Activated CD4-positive, alpha-beta T cell treated with anti-CD3 and anti-CD28 coated beads, Interleukin-2, Interleukin-4, amounts not matched to agents 100 ng/mL and 50 ng/mL, durations not matched to agents 16 hours and 8 hours (primary cell): ENCODE measurements around the gene FAM53B.

ENCODE experiments used
- DNase-seq: peaks from one replicate; pipeline ENCODE4 v3.0.0-alpha.2; 2020; ENCODE audit warnings: low spot score

The FAM53B gene

DNA sequence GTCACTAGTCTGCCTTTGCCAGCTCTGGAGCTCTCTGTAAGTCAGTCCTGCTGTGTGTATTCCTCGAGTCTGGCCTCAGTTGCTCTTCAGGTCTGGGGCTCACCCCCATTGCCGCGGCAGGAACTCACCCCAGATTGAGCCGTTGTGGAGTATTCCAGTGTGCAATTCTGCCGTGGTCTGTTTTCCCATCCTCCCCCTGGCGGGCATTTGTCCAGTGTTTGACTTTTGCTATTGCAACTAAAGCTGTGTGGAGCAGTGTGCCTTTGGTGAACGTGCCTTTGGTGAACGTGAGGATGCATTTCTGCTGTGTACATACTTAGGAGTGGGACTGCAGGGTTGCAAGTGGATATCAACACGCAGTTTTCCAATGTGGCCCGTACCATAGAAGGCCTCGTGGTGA is 134.5 kb downstream of the FAM53B start:
- no peak for DNase-seq

DNA sequence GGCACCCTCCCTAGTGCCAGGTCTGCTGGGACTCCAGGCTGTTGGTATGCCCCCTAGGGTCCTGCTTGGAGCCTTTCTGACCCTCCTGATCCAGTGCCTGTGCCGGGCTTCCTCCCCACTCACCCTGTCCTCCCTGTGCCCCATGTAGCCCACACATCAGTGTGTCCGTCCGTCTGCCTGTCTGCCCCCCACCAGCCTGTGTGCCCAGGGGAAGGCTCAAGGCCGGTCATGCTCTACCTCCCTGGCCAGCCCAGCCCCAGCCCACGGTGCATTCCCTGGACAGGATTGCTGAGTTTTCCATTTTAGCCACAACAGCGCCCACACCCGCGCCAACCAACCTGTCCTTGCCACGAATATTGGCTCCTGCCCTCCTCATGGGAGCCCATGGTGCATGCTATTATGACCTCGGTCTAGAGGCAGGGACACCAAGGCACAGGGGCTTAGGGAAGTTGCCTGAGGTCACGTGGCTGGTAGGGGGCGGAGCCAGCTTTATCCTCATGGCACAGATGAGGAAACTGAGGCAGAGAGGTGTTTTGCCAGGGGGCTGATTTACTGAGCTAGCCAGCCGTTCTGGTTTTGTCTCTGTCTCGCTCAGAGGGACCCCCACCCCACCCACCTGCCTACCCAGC is 136.0 kb downstream of the FAM53B start:
- DNase-seq = no peak

DNA sequence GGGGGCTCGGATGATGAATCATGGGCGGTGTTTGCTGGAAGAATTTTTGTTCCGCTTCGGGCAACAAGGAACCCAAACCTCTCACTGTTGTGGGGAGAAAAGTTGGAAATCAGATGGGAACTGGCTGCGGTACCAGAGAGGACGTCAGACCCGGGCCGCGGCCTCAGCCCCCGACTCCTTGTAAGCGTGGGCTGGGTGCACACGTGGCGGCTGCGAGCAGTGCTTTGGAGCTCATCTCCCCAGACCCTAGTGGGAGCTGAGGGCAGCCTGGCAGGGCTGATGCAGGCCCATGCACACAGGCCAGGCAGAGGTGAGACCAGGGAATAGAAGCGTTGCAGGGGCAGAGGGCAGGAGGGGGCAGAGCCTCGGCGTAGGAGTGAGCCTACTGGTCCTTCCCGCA is 136.5 kb downstream of the FAM53B start:
- no peak for DNase-seq

DNA sequence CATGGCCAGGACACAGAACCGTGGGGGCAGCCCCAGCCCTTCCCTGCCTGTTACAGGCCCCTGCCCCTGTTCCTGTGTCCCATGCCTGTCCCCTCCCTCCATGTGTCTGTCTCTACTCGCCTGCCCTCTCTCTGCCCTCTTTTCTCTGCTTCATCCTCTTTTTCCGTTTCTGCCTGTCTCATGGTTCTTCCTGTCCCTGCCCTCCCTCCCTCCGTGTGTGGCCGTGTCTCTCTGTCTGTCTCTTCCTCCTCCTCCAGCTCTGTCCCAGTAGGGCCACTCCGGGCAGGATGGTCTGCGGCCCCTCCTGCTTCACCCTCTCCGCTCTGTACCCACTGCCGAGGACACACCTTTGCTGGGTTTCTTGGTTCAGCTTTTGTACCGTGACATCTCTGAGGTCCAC is 137.4 kb downstream of the FAM53B start:
- DNase-seq = no peak

DNA sequence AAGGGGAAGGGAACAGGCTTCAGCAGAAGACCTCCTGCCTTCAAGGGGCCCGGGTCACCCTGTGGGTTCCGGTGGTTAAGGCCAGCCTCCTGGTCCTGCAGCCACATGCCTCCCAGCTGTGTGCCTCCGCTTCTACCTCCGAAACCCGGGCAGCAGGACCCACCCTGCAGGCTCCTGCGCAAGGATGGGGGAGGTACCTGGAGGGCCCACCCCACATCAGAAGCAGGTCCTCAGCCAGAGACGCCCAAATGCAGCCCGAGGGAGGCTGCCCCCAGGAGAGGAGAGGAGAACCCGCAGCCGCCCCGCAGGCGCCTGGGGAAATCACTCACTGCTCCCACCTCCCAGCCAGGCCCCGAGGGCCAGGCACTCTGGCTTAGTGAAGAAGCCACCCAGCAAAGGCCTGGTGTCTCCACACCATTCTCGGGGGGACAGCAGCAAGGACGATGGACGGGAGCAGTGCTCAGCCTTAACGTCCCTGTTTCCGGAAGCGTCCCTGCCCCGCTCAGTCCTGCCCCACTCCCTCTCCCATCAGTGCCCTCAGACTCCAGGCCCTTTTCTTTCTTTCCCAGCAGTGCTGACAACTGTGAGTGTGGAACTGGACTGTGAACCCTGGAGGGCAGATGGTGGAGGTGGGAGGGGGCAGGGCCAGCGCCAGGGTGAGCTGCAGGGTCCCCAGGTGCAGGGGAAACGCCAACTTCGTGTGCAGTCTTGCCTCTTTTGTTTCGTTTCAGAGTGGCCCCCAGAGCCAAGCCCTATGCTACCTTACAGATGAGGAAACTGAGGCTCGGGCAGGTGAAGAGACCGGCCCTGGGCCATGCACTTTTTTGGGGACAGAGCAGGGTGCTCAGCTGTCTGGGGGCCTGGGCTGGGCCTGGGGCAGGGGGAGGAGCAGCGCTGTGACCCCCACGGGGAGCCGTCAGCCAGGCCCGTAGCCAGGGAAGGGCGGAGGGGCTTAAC is 138.0 kb downstream of the FAM53B start:
- no peak for DNase-seq

DNA sequence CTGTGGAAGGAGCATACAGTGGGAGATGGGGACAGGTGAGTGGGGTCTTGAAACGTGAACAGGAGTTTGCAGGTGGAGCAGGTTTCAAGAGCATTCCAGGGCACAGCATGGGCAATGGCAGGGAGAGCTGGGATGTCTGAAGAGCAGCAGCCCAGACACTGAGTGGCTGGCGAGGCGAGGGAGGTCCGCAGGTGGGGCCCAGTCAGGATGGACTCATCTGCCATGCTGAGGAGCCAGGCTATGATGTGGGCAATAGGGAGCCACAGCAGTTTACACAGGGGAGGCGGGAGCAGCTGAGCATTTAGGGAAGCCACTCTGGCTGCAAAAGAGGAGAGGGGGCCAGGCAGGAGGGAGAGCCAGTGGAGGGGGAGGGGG is 138.7 kb downstream of the FAM53B start:
- no peak for DNase-seq

DNA sequence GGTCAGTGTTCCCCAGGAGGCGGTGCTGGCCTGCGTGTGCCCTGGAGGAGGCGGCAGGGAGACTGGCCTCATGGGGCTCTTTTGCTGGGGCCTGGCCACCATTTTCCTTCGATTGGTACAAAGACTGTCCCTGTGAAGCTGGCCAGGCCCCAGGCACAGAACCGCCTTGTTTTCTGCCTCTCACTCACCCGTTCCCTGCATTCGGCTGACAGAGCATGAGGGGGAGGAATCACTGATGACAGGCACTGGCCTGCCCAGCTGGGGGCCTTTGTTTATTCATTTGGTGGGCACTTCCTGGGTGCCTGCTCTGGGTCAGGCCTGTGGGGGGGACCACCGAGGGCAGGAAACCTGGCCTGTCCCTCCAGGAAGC is 139.2 kb downstream of the FAM53B start:
- no peak for DNase-seq

DNA sequence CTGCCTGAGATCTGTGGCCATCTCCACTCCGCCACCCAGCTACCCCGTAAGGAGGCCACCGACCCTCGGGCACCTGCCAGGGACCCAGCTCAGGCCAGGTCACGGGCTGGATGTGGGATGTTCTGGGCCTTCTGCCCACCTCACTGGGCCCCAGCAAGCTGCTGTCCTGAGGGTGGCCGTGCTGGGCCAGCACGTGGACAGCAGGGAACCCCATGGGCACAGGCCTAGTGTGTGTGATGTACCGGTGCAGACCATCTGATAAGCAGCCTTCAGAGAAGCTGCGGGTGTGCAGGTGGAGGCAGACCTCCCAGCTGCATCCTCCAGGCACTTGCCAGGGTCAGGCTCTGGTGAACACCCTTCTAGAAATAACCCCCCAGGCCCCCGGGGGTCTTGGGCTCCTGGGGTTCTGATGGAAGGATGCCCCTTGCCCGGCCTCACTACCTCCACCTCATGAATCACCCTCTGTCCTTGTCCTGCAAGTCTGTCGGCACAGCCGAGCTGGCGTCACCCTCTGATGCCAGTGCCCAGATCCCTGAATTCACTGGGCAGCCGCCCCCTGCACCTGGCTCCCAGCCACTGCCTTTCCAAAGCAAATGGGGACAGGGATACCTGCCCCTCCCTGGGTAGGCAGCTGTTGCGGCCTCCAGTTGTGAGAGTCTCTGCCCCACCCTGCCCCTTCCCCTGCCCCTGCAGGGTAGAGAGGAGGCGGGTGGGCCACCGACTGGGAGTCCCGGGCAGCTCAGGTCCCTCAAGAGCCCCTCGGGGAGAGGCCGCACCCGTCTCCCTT is 139.8 kb downstream of the FAM53B start:
- no peak for DNase-seq

DNA sequence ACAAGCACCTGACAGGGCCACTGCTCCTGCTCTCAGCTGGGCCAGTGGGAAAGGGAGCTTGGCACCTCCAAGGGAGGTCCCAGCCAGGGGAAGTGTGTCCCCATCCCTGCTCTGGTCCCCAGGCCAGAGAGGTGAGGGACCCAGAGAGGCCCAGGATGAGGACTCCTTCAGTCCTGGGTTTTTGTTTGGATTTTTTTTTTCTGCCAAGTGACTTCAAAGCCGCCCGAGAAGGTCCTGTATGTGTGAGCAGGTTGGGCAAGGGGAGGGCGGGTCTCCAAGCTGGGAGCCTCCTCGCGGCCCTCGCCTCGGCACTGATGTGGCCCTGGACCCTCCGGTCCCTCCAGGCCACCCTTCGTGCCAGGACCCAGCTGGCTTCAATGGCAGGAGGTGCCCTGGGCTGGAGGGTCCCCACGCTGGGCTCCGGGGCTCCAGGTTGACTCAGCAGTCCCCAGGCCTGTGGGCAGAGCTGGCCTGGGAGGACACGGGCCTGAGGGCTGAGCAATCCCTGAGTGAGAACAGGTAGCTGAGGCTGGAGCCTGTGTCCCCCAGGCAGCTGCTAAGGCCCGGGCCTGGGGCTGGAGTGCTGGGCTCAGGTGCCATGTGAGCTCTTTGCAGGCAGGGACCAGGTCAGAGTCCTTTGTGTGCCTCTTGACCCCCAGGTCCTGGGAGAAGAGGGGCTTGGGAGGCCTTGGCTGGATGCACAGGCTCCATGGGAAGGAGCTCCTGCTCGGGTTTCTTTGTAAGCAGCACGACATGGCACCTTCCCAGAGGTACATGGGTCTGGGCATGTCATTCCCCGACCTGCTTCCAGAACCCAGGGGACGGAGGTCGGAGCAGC is 140.6 kb downstream of the FAM53B start:
- no peak for DNase-seq

DNA sequence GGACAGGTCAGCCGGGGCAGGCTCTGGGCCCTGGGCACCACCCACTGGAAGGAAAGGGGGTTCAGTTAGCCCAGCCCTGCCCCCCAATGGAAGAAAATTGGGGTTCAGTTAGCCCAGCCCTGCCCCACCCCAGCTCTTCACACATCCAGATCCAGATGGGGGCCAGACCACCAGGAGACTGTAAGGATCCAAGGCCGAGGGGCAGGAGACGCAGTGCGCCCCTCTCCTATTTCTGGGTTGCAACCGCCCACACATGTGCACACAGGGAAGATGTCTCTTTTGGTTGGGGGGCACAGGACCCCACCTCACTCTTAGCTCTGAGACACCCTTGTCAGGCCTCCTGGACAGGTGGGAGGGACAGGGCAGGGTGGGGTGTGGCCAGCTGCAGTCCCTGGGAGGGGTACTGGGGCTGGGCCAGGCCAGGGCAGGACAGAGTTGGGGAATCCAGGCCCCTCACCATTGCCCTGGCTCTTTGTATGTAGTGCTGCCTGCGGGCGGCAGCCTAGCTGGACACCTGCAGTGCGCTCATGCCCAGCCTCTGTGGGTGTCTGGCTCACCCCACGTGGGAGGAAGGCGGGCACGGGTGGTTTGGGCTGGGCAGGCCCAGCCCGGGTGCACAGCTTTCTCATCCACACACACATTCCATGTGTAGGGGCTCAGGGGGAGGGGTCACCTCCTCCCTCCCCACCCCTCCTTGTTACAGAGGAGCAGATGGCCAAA is 141.4 kb downstream of the FAM53B start:
- DNase-seq = no peak

DNA sequence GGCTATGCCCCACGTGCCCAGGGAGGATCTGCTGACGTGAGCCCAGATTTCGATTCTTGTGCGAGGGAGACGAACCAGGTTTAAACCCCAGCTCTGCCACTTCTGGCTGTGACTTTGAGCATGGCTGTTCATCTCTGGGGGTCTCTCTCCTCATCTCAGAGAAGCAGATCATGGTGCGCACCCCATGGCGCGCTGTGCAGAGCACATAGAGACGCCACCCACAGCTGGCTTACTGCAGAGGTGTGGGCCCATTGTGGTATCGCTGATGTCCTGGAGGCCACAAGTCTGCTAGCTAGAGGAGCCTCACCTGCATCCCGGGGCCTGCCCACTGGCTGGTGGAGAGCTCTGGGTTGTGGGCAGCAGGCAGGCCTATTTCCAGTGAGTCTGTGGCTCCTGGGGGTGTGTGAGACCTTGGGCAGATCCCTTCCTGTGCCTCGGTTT is 142.0 kb downstream of the FAM53B start:
- no peak for DNase-seq

DNA sequence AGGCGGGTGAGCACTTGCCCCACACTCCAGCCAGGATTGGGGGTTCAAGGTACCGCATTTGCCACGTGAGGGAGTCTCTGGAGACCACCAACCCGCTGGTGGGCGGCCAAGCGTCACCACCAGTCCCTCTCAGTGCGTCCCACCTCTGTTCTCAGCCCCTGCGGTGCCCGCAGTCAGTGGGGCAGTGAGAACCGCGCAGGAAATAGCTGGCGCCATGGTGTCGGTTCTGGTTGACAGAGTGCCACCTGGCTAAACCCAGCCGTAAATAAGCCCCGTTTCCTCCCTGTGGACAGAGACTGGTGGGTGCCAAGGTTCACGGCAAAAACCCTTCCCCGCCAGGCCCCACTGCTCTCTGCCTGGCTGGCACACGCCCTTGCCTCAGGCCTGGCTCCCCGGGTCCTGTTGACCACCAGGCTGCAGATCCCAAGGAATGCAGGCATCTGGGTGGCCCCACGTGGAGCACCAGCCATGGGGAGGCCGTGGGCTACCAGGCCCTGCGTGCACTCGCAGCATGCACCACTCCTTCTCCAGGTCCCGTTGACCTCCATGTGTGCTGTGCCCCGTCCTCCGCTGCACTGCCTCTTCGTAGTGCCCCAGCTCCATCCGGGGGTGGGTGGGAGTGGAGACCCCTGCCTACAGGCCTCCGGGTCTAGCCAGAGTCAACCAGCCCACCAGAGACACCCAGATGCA is 142.6 kb downstream of the FAM53B start:
- DNase-seq = no peak

DNA sequence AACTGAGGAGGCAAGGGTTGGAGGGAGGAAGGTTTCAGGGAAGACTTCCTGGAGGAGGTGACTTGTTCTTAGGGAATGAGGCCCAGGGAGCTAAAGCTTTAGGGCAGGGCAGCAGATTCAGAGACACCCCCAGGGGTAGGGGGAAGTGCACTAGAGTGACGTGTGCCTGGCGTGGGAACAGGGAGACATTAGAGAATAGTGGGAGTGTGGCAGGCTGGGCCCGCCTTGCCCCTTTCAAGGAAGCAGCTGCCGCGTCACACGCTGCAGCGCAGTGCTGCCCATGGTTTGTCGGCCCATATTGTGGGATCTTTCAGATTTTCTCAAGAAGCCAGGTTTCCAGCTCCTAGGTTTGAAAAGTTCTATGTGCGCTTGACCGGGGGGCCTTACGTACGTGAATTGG is 143.2 kb downstream of the FAM53B start:
- no peak for DNase-seq

DNA sequence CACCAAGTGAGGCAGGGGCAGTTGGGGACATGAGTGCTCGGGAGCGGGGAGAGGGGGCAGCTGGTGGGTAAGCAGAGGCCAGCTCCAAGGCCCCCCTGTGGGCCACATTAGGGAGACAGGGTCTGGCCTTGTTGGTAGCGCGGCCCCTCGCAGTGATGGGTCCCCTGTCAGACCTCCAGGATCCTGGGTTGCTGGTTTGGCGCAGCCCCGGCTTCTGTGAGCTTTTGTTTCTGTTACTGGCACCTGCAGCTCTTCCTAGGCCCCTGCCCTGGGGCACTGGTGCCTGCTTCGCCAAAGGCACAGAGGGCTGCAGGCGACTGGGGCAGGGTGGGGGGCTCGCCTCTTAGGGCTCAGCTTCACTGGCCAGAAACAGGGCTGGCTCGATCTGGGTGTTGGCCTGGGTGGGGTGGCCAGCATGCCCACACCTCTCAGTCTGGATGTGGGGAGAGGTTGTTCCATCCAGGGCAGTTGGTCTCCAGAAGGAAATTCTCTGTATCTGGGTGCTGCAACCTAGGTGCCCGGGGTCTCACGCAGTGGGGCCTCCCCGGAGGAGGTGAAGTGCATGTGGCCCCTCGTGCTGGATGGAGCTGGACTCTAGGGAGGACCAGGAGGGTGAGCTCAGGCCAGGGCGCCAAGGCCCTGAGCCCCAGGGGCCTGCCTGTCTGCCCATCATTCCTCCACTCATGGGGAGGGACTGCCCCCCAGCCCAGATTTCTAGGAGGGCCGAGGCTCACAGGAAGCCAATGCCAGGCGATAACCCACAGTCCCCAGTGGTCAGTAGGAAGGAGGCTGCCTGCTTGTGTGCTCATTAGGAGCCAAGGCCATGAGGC is 143.9 kb downstream of the FAM53B start:
- DNase-seq = no peak

DNA sequence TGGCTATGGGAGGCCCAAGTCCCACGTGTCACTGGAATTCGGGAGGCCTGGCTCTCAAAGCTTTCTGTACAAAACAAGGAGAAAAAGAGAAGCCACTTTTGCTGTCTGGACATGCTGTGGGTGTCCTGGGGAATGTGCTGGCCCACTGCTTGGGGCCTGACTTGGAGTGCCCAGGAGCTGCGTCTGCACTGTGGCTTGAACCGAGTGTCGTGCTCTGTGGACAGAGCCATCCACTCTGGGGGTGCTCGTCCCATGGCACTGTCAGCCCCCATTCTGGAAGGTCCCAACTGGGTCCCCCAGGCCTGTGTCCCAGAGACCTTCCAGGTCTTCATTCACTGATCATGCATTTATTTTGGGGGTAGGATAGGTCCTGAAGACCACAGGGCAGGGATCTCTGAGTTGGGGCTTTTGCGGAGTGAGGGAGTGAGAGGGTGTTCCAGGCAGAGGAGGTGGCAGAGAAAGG is 144.6 kb downstream of the FAM53B start:
- no peak for DNase-seq

DNA sequence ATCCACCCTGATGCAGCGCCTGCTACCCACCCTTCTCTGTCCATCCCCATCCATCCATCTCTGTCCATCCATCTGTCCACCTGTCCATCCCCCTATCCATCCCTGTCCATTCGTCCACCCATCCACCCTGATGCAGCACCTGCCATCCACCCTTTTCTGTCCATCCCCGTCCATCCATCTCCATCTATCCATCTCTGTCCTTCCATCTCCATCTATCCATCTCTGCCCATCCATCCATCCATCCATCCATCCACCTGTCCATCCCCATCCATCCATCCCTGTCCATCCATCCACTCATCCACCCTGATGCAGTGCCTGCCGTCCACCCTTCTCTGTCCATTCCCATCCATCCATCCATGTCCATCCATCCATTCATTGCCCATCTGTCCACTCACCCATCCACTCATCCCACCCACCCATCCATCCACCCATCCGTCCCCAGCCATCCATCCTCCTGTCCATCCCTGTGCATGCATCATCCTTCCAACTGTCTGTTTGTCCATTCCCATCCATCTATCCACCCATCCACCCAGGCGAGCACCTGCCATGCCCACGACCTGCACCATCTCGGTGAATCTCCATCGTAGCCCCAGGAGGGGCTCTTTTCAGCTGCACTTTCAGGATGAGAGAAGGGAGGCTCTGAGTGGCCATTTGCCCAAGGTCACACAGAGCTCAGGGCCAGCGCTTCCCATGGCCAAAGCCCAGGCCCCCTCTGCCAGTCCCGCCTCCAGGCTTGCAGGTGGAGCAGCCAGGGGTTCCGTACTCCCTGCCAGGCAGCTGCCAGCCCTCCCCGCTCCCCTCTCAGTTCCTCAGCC is 145.2 kb downstream of the FAM53B start:
- no peak for DNase-seq

DNA sequence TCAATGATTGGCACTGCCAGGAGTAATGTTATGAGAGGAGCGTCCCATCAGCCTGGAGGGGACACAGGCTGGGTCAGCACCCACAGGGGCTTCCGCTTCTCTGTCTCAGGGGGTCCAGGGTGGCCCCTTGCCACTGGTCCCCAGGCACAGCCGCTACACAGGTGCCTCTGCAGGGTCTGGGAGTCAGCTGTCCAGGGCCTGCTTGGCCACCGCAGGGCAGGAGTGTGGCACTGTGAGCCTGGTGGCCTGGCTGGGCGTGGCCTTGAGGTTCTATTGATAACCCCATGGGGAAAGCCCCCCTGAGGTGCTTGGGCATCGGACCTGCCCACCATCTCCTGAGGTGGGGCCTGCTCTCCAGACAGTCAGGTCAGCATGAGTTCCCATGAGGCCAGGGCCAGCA is 146.0 kb downstream of the FAM53B start:
- DNase-seq = no peak

DNA sequence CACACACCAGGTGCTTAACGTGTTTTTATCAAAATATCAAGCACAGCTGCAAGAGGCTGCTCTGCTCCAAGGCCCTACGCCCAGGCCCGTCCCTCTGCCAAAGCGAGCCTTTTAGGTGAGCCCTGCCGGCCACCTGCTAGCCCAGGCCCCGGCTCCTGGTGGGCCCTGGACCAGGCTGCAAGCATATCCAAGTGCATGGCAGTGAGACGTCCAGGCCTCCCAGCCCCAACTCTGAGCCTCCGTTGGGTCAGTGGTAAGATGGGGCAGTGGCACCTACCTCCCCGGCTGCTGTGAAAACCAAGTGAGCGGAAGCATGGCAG is 146.4 kb downstream of the FAM53B start:
- no peak for DNase-seq
